KMS-11 (cell line): ENCODE results near the gene DMBX1.

Experiments
- H2AFZ ChIP-seq: fragments of 200-600 bp; sonication (generic); 2 replicates; pipeline ENCODE4 v1.6.1; 2016; ENCODE audit warnings: antibody characterized with exemption, mixed run types, low read depth
- H3K27ac ChIP-seq: fragments of 200-600 bp; sonication (generic); 2 replicates; pipeline ENCODE4 v1.6.1; 2016; ENCODE audit warnings: mild to moderate bottlenecking, mixed run types
- H3K27me3 ChIP-seq: fragments of 200-600 bp; sonication (generic); 2 replicates; pipeline ENCODE4 v1.6.1; 2017; ENCODE audit warnings: mild to moderate bottlenecking, low read depth, mixed run types, moderate library complexity; ENCODE audit not compliant: insufficient read depth
- H3K36me3 ChIP-seq: fragments of 200-600 bp; sonication (generic); 2 replicates; pipeline ENCODE4 v1.6.1; 2017; ENCODE audit warnings: mild to moderate bottlenecking, mixed run types; ENCODE audit not compliant: insufficient read depth
- H3K4me1 ChIP-seq: fragments of 200-600 bp; sonication (generic); 2 replicates; pipeline ENCODE4 v1.6.1; 2016; ENCODE audit warnings: mild to moderate bottlenecking, low read depth, mixed run types; ENCODE audit not compliant: poor library complexity, severe bottlenecking
- H3K4me2 ChIP-seq: fragments of 200-600 bp; sonication (generic); 2 replicates; pipeline ENCODE4 v1.7.0; 2016; ENCODE audit warnings: mild to moderate bottlenecking, mixed run types
- H3K4me3 ChIP-seq: fragments of 200-600 bp; sonication (generic); IDR thresholded peaks from 2 replicates; pipeline ENCODE4 v1.6.1; 2017; ENCODE audit warnings: low read depth, low read length, mixed read lengths; ENCODE audit not compliant: insufficient read depth
- H3K79me2 ChIP-seq: fragments of 200-600 bp; sonication (generic); 2 replicates; pipeline ENCODE4 v1.6.1; 2016; ENCODE audit warnings: low read depth, mixed run types; ENCODE audit not compliant: insufficient read depth
- H3K9ac ChIP-seq: fragments of 200-600 bp; sonication (generic); 2 replicates; pipeline ENCODE4 v1.6.1; 2016; ENCODE audit warnings: mild to moderate bottlenecking, mixed run types
- H4K20me1 ChIP-seq: fragments of 200-600 bp; sonication (generic); 2 replicates; pipeline ENCODE4 v1.6.1; 2016; ENCODE audit warnings: mild to moderate bottlenecking, mixed run types; ENCODE audit not compliant: insufficient read depth
- CTCF ChIP-seq: fragments of 200-600 bp; sonication (generic); conservative IDR thresholded peaks from 2 replicates; pipeline ENCODE4 v1.6.1; 2017; ENCODE audit warnings: low read depth, mild to moderate bottlenecking, antibody characterized with exemption, low read length, moderate library complexity, mixed read lengths

DMBX1 gene

GRCh38 chr1:46481961-46482360 is 7.7 kb upstream of the DMBX1 start:
- Histone ChIP-seq H4K20me1 (no peaks in the 10 kb centered on the region), H3K36me3 (no peaks in the 10 kb centered on the region), H3K9ac (no peak overlapping the region), H3K79me2 (no peaks in the 10 kb centered on the region), H3K4me1 (no peaks in the 10 kb centered on the region), H3K4me3 (no peak overlapping the region), H3K4me2 (no peak overlapping the region), H3K27me3 (peaks cover 1% of the 10 kb centered on the region; the same call in 1 of the 2 replicates), H2AFZ (no peak overlapping the region), H3K27ac (no peak overlapping the region)
- TF ChIP-seq CTCF = no peak

DNA sequence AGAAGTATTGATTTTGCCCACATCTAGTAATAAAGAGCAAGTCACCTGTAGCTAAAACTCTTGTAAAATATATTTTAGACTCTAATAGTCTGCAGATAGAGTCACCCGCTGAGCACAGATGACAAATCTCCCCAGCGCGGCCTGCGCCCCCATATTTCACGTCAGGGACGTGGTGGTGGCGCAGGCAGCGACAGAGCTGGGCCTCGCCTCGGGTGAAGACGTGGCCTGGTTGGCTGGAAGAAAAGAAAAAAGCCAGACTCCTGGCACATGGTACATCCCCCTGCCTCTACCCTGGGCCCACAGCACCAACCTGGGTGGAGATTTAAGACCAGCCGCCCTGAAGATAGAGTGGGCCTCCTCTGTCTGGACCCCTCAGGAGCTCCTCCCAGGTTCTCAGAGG is 6.0 kb upstream of the DMBX1 start:
- Histone ChIP-seq H3K4me1 (no peaks in the 10 kb centered on the region), H3K27me3 (peaks cover 3% of the 10 kb centered on the region; the same call in 1 of the 2 replicates)

GRCh38 chr1:46484783-46485490 is 4.7 kb upstream of the DMBX1 start:
- TF ChIP-seq CTCF = no peak
- no peak overlapping the region for H3K9ac ChIP-seq
- peaks cover 15% of the 10 kb centered on the region for H3K27me3 ChIP-seq
- H2AFZ ChIP-seq = no peak overlapping the region
- H3K27ac ChIP-seq = no peak overlapping the region
- H3K4me2 ChIP-seq = no peak overlapping the region
- H3K79me2 ChIP-seq = no peaks in the 10 kb centered on the region
- no peaks in the 10 kb centered on the region for H3K36me3 ChIP-seq
- H3K4me1 ChIP-seq = no peaks in the 10 kb centered on the region
- no peak overlapping the region for H3K4me3 ChIP-seq
- H4K20me1 ChIP-seq = no peaks in the 10 kb centered on the region

More for the DNA sequence above, 6.0 kb upstream of the DMBX1 start:
- Histone ChIP-seq H3K4me2 (no peak overlapping the region), H2AFZ (no peak overlapping the region), H3K79me2 (no peaks in the 10 kb centered on the region), H3K36me3 (no peaks in the 10 kb centered on the region), H3K9ac (no peak overlapping the region), H3K27ac (no peak overlapping the region), H3K4me3 (no peak overlapping the region), H4K20me1 (no peaks in the 10 kb centered on the region)
- no peak for TF ChIP-seq CTCF

DNA sequence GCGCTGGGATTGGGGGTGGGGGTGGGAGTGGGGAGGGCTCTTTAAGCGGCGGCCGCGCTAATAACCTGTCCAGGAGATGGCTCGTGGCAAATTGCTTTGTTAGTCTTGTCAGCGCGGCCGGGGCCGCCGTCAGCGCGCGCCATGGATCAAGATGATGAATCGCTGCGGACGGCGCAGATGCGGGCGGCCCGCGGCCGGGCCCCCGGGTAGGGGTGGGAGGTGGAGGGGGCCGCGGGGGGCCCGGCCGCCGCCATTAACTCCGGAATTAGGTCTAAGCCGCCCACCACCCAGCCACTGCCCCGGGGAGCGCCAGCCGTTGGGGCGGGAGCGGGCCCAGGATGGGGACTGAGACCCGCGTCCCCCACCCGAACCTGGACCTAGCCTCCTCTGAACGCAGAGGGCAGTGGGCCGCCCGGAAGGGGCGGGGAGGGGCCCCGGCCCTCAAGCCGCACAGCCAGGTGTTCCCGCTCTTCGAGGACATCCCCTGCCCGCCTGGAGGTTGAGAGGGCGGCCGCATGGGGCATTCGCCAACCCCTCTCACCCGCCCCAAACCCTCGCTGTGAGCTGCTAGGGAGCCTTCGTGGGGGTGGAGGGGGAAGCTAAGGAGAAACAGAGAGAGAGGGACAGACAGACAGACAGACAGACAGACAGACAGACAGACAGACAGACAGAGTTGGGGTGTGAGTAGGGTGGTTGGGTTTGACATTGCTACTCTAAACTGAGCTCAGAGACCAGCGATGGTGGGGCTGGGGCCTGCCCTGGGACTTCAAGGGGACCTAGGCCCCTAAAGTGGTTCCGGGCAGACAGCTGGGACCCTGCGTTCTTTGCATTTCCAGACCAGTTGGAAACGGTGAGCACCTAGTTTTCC is 3.8 kb upstream of the DMBX1 start:
- Histone ChIP-seq H3K36me3 (no peaks in the 10 kb centered on the region), H3K79me2 (no peaks in the 10 kb centered on the region), H3K4me2 (no peak overlapping the region), H3K9ac (no peak overlapping the region), H2AFZ (no peak overlapping the region), H3K4me3 (no peak overlapping the region), H4K20me1 (no peaks in the 10 kb centered on the region), H3K4me1 (no peaks in the 10 kb centered on the region), H3K27ac (no peak overlapping the region), H3K27me3 (peaks cover 24% of the 10 kb centered on the region)
- no peak for TF ChIP-seq CTCF
